Measurements from ENCODE around the gene CNTNAP5. TPM values are rescaled to one million over a fixed set of nuclear protein-coding genes. Genes with fewer than 3 reads are reported as not detected.

The CNTNAP5 gene
- total RNA-seq, 3 donors from 2014 or later (not counting 1 experiment from before 2014, with no cell fraction given): not detected

GRCh38 chr2:124193706-124194105 is 168.6 kb downstream of the CNTNAP5 start:
- intact Hi-C loops (cut with micrococcal nuclease): no loop called here
- no peak for DNase-seq
- peaks cover 7% of the 10 kb centered on the region for H3K36me3 Mint-ChIP-seq
- Histone ChIP-seq H3K27me3 (ENCODE audit: control insufficient read depth, insufficient read depth, low read length) (no peaks in the 10 kb centered on the region), H3K9me3 (ENCODE audit: control insufficient read depth, insufficient read depth, low read length) (peaks cover 2% of the 10 kb centered on the region), H3K36me3 (ENCODE audit: control insufficient read depth, insufficient read depth, low read length) (no peaks in the 10 kb centered on the region), H3K4me3 (ENCODE audit: low read length) (no peak overlapping the region), H3K4me1 (ENCODE audit: control insufficient read depth, insufficient read depth, low read length) (no peaks in the 10 kb centered on the region), H3K27ac (ENCODE audit: low read length) (no peak overlapping the region)
- H3K4me1 Mint-ChIP-seq: no peaks in the 10 kb centered on the region
- H3K27ac Mint-ChIP-seq: no peak overlapping the region
- no peak for ATAC-seq
- H3K4me3 Mint-ChIP-seq: no peak overlapping the region
- peaks cover 5 to 6% of the 10 kb centered on the region in 2 donors for H3K9me3 Mint-ChIP-seq
- no peaks in the 10 kb centered on the region for H3K27me3 Mint-ChIP-seq (ENCODE audit: low read depth in 2 of 2)
- WGBS (ENCODE audit: insufficient coverage): 67% methylated on average over 4 of the region's 4 CpGs
- TF ChIP-seq CTCF (IDR thresholded peaks at IDR 0.05): no peak

GRCh38 chr2:124201713-124202112 is 176.6 kb downstream of the CNTNAP5 start:
- Mint-ChIP-seq H3K27ac (no peak overlapping the region), H3K36me3 (no peaks in the 10 kb centered on the region), H3K27me3 (ENCODE audit: low read depth in 2 of 2) (no peaks in the 10 kb centered on the region), H3K9me3 (peaks cover 9 to 11% of the 10 kb centered on the region in 2 donors), H3K4me1 (no peaks in the 10 kb centered on the region), H3K4me3 (no peak overlapping the region)
- intact Hi-C loops (cut with micrococcal nuclease): no loop called here
- Histone ChIP-seq H3K4me1 (ENCODE audit: control insufficient read depth, insufficient read depth, low read length) (no peaks in the 10 kb centered on the region), H3K27me3 (ENCODE audit: control insufficient read depth, insufficient read depth, low read length) (no peaks in the 10 kb centered on the region), H3K36me3 (ENCODE audit: control insufficient read depth, insufficient read depth, low read length) (no peaks in the 10 kb centered on the region), H3K27ac (ENCODE audit: low read length) (no peak overlapping the region), H3K4me3 (ENCODE audit: low read length) (no peak overlapping the region), H3K9me3 (ENCODE audit: control insufficient read depth, insufficient read depth, low read length) (no peaks in the 10 kb centered on the region)
- TF ChIP-seq CTCF (IDR thresholded peaks at IDR 0.05): no peak
- DNase-seq (no peak), ATAC-seq (no peak)
- WGBS (ENCODE audit: insufficient coverage): no CpG with 5 or more reads among the region's 2 CpGs

- no peaks in the 10 kb centered on the region for H3K4me1 Mint-ChIP-seq
- H3K9me3 Mint-ChIP-seq: peaks cover 11 to 17% of the 10 kb centered on the region in 2 donors
- Histone ChIP-seq H3K9me3 (ENCODE audit: control insufficient read depth, insufficient read depth, low read length) (no peaks in the 10 kb centered on the region), H3K27ac (ENCODE audit: low read length) (no peak overlapping the region), H3K36me3 (ENCODE audit: control insufficient read depth, insufficient read depth, low read length) (no peaks in the 10 kb centered on the region), H3K27me3 (ENCODE audit: control insufficient read depth, insufficient read depth, low read length) (no peaks in the 10 kb centered on the region), H3K4me3 (ENCODE audit: low read length) (no peak overlapping the region), H3K4me1 (ENCODE audit: control insufficient read depth, insufficient read depth, low read length) (no peaks in the 10 kb centered on the region)
- H3K36me3 Mint-ChIP-seq: no peaks in the 10 kb centered on the region
- no peak overlapping the region for H3K27ac Mint-ChIP-seq
- H3K4me3 Mint-ChIP-seq: no peak overlapping the region
- H3K27me3 Mint-ChIP-seq (ENCODE audit: low read depth in 2 of 2): no peaks in the 10 kb centered on the region
- 100% methylated on average over 2 of the region's 4 CpGs for WGBS (ENCODE audit: insufficient coverage)
- ATAC-seq: no peak
- no peak for TF ChIP-seq CTCF (IDR thresholded peaks at IDR 0.05)
- DNase-seq: no peak
- intact Hi-C loops (cut with micrococcal nuclease): no loop called here
Observed at GRCh38 chr2:124209441-124209840, 184.4 kb downstream of the CNTNAP5 start.

- peaks cover 8 to 14% of the 10 kb centered on the region in 2 donors for H3K9me3 Mint-ChIP-seq
- Histone ChIP-seq H3K4me3 (ENCODE audit: low read length) (no peak overlapping the region), H3K4me1 (ENCODE audit: control insufficient read depth, insufficient read depth, low read length) (no peaks in the 10 kb centered on the region), H3K27ac (ENCODE audit: low read length) (no peak overlapping the region), H3K27me3 (ENCODE audit: control insufficient read depth, insufficient read depth, low read length) (no peaks in the 10 kb centered on the region), H3K36me3 (ENCODE audit: control insufficient read depth, insufficient read depth, low read length) (no peaks in the 10 kb centered on the region), H3K9me3 (ENCODE audit: control insufficient read depth, insufficient read depth, low read length) (no peaks in the 10 kb centered on the region)
- intact Hi-C loops (cut with micrococcal nuclease): no loop called here
- no peaks in the 10 kb centered on the region for H3K27me3 Mint-ChIP-seq (ENCODE audit: low read depth in 2 of 2)
- no peak overlapping the region for H3K27ac Mint-ChIP-seq
- H3K36me3 Mint-ChIP-seq: no peaks in the 10 kb centered on the region
- TF ChIP-seq CTCF (IDR thresholded peaks at IDR 0.05): no peak
- ATAC-seq (no peak), DNase-seq (no peak)
- 66% methylated on average over 2 of the region's 2 CpGs for WGBS (ENCODE audit: insufficient coverage)
- H3K4me1 Mint-ChIP-seq: no peaks in the 10 kb centered on the region
- H3K4me3 Mint-ChIP-seq: no peak overlapping the region
Observed at GRCh38 chr2:124211461-124211860, 186.4 kb downstream of the CNTNAP5 start.

Measured in natural killer cell (primary cell).